HG03196 (cell line): ENCODE measurements around the gene URB2.

Experiments used
- ATAC-seq: cut with Tn5 transposase; IDR thresholded peaks from one replicate; pipeline ENCODE4 v1.9.1; 2021; ENCODE audit not compliant: unreplicated experiment

URB2 gene

DNA sequence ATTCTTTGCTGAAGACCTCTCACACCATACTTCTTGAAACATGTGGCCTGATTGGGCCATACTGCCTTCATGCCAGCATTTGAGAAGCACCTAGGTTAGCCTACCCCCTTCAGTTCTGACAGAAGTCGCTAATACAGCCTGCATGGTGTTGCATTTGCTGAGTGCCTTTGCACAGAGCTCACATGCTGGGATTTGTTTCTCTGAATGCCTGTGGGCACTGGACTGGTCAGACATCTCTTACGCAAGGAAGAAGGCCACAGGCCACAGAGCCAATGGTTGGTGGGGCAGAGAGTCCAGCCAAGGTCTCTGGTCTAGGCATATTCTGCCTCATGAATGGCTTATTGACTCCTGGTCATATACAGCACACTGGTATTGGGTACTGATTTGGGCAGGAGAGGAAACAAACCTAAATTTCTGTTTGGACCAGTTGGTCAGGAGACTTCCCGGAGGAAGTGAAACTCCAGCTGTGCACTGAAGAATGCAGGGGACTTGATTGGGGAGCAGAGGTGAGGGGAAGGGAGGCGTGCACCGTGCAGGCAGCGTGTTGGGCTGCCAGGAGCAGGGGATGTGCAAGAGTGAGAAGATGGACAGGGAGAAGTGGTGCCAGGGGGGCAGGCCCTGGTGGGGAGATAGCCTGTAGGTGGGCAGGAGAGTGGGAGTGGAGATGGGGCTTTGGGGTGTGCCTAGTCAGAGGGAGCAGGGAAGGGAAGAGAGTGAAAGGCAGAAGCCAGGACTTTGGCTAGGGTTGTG lies 18.1 kb downstream of the URB2 start:
- no peak for ATAC-seq

GRCh38 chr1:229645324-229645993 lies 19.4 kb downstream of the URB2 start:
- no peak for ATAC-seq

- no peak for ATAC-seq
These were observed 22.4 kb downstream of the URB2 start for GRCh38 chr1:229648406-229648805.

DNA sequence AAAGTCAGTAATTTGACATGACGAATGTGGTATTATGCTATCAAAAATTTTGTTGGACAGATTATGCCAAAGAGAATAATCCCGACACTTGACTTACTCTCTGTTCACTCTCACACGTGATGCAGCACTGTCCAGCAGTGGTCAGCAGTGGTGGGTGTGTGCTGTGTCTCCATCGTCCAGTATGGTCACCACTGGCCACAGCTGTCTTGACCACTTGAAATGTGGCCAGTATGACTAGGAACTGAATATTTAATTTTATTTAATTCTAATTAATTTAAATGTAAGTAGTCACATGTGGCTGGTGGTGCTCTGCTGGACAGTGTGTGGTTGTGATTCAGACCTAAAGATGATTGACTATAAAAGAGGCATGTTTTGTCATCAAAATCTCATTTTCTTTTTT lies 24.0 kb downstream of the URB2 start:
- ATAC-seq, result no peak

DNA sequence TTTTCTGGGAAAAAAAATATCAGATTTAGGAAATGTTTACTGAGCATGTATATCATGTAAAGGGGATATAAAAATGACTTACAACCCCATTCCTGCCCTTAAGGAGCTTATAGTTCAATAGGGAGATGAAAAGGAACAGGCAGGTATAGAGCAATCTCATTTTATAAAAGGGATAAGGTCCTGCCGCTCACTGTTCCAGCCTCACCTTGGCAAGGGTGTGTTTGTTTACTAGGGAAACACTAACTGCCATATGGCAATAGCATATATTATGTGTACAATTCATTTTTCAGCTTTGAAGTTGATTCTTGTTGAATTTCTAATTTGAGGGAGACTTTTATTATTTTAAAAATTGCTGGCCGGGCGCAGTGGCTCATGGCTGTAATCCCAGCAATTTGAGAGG lies 25.5 kb downstream of the URB2 start:
- ATAC-seq, result no peak

- ATAC-seq, result no peak
These were observed 27.4 kb downstream of the URB2 start for GRCh38 chr1:229653420-229653819.

DNA sequence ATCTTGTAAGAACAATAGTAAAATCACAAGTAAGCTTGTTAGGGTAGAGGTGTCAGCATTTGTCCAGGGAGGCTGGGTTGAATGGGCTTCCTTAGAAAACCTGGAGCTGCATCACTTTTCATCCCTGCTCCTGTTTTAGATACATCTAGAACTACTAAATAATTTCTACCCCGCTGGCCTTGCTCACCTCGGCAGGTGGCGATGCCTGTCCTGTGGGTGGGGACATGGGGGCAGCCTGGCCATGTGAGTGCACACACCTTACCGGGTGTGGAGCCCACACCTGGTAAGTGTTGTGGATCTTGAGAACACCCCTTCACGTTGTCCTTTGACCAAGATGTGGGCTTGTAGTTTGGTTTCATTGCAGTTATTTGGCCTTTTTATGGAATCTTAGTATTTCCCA lies 29.7 kb downstream of the URB2 start:
- ATAC-seq, result no peak

GRCh38 chr1:229657993-229658755 lies 32.1 kb downstream of the URB2 start:
- ATAC-seq, result no peak

DNA sequence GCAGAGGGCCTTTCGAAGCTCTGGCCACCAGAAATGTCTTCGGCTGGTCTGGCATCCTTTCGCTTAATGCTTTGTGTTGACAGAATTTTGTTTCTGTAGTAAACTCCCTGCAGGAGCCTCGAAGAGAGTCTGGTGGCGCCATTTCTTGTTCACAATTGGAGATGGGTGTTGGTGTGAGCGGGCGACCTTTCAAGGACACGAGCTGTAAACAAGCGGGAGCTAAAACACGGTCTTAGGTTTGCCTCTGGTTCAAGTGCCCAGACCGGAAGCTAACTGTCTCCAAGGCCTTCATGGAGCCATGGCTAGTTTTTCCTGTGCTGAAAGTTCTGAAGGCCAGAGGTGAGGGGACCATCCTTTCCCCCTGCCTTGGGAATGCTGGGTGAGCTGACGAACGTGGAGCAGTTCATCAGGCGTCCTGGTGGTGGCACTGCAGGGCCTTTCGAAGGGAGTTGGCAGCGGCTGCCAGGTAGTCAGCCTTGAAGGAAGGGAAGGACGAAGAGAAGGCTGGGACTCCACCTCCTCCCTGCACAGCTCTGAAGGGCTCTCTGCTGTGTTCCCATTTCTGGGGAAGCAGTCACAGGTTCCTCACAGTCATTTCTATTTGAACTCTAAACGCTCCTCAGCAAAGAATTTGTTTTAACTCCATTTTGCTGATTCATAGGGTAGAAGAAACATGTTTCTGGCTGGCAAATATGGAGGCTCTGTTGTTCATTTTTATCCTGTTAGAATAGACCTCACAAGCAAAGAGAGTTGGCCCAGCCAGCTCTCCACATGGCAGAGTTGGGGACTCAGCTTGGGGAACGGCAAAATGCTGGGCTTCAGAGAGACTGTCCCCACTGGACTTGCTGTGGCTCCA lies 35.2 kb downstream of the URB2 start:
- peak; percentile 66 for ATAC-seq

DNA sequence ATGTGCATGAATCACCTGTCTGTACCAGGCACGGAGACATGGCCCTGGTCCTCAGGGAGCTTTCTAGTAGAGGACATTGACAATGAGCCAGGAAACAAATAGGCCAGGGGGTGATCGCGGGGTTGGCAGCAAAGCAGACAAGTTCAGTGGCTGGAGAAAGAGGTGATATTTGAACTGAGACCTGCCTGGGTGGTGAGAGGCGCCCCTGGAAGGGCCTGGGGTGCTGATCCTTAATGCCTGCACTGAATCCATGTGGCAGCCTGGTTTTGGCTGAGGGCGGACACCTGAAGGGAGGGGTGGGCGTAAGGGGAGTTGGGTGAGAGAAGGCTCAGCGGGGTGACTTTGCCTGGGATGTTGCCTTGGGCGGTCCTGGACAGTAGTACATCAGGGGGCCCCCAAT lies 35.9 kb downstream of the URB2 start:
- ATAC-seq, result no peak

DNA sequence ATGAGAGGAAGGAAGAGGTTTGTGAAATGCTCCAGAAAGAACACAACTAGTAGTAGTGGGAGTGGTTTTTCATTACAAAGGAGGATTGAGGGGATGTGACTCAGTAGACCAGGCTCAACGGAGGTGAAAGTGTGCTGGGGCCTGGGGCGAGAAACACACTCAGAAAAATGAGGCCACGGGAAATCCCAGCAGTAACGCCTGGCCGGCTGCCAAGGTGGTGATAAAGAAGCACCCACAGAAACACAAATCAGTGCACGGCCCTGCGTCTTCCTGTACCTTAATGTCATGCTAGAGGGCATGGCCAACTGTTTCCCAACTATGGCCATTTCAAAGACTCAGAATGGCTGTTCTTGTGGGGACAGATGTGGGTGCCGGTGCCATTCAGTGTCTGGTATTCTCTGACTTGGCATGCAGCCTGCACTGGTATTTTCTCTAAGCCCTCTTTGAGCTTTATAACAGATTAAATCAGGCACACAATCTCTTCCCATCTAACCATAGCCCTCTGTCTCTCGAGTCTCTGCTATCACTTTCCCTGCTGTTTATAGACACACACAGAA lies 38.2 kb downstream of the URB2 start:
- no peak for ATAC-seq

GRCh38 chr1:229665912-229666558 lies 40.0 kb downstream of the URB2 start:
- no peak for ATAC-seq

DNA sequence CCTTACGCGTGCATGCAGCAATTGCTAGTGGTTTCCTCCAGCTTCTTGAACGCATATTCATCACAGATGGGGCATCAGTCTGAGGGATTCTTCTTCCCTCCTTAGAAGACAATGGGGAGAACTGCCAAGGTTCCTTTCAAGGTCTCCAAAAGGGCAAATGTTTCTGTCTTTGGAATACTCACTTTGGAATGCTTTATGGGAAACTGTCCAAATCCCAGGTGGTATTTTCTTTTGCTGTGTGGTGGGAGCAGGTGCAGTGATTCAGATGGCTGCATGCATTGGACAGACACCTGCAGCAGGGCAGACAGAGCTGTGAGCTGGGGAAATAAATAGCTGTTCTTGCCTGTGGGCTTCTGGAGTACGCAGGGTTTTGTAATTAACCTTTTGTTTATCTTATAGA lies 40.5 kb downstream of the URB2 start:
- no peak for ATAC-seq

GRCh38 chr1:229669333-229669732 lies 43.3 kb downstream of the URB2 start:
- no peak for ATAC-seq

DNA sequence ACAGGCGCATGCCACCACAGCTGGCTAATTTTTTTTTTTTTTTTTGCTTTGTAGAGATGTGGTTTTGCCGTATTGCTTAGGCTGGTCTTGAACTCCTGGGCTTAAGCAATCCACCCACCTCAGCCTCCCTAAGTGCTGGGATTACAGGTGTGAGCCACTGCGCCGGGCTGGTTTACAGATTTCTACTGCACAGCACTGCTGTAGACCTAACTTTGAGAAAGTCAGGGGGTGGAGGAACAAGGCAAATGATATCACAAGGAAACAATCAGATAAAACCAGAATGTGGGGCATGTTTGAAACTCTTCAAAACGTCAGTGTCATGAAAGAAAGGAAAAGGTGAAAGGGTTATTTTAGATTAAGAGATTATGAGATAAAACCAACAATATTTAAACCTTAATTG lies 45.3 kb downstream of the URB2 start:
- ATAC-seq, result no peak

DNA sequence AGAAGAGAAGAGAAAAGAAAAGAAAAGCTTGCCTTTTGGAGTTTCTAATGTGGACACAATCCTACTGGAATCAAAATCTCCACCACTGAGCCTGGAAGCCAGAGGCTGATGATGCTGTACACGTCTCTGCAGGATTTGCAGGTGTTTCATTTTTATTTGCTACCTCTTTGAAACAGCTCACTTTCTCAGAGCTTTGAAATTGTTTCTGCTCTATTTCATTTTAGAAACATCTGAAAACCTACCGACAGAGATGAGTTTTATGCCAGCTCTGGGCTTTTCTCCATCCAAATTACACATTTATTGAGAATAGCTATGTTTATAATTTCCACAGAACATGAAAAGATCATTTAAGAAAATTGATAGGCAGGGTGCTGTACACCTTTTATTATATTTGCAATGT lies 46.2 kb downstream of the URB2 start:
- ATAC-seq, result no peak

DNA sequence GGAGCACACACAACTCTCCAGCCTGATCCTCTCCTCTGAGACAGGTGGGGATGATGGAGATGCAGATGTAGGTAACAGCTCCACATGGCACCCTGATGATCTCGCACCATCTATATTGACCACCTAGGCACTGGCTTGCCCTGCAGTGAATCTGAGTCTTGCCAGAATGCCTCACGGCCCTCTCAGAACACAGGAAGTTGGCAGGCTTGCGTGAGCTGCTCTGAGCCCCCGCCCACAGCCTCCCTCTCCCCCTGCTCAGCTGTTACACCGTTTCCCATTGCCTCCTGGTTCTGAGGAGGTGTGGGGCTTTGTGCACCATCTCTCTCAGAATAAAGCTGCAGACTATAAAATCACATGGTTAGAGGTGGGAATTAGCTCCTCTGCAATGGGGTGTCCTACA lies 48.0 kb downstream of the URB2 start:
- no peak for ATAC-seq

DNA sequence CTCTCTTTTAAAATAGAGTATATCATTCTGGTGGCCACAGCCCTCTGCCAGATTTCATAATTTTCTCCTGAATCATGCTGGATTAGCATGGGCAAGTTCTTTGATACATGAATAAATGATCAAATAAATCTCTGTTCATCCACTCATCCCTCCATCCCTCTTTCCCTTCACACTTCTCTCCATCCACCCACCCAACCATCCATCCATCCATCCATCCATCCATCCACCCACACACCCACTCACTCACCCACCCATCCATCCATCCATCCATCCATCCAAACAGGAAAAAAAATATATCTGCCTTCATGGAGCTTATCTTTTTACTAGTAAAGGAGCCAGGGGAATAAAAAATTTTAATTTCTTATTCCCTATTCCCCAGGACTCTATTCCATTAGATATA lies 49.3 kb downstream of the URB2 start:
- no peak for ATAC-seq

- no peak for ATAC-seq
These were observed 59.1 kb downstream of the URB2 start for GRCh38 chr1:229685149-229685548.

GRCh38 chr1:229689273-229689672 lies 63.2 kb downstream of the URB2 start:
- ATAC-seq, result no peak
